Midbrain (tissue), 1 donor: ENCODE results near the gene TTC23.

ENCODE experiments used
- DNase-seq: peaks from one replicate; lab custom pipeline; 2025; lab: John Stamatoyannopoulos, UW

The TTC23 gene

GRCh38 chr15:99137877-99138276 is 111.5 kb downstream of the TTC23 start:
- no peak for DNase-seq

DNA sequence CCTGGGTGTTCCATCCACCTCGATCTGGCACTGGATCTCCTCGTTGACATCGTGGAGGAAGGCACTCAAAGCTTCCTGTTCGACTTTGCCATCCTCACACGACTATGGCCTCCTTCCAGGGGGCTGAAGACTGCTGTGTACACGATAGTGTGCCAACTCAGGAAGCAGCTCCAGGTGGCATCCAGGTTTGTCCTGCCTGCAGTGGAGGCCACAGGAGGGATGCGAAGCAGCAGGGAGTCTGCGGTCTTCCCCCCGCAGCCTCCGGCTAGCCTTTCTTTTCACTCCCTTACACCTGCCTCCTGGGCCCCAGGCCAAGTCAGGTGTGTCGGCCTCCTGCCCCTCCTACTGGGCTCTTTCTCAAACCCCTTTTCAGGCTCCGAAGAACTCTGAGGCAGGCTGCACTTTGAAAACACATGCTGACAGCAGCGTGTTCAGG is 112.3 kb downstream of the TTC23 start:
- DNase-seq, result no peak

DNA sequence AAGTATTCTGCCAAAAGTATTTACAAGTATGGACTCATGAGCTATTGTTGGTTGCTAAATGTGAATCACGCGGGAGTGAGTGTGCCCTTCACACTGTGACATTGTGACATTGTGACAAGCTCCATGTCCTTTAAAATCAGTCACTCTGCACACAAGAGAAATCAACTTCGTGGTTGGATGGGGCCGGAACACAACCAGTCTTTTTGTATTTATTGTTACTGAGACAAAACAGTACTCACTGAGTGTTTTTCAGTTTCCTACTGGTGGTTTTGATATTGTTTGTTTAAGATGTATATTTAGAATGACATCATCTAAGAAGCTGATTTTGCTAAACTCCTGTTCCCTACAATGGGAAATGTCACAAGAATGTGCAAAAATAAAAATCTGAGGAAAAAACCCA is 114.2 kb downstream of the TTC23 start:
- DNase-seq, result no peak

DNA sequence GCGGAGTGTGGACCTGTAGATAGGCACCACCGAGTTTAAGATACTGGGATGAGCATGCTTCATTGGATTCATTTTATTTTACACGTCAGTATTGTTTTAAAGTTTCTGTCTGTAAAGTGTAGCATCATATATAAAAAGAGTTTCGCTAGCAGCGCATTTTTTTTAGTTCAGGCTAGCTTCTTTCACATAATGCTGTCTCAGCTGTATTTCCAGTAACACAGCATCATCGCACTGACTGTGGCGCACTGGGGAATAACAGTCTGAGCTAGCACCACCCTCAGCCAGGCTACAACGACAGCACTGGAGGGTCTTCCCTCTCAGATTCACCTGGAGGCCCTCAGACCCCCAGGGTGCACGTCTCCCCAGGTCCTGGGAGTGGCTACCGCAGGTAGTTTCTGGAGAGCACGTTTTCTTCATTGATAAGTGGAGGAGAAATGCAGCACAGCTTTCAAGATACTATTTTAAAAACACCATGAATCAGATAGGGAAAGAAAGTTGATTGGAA is 115.0 kb downstream of the TTC23 start:
- DNase-seq, result no peak

DNA sequence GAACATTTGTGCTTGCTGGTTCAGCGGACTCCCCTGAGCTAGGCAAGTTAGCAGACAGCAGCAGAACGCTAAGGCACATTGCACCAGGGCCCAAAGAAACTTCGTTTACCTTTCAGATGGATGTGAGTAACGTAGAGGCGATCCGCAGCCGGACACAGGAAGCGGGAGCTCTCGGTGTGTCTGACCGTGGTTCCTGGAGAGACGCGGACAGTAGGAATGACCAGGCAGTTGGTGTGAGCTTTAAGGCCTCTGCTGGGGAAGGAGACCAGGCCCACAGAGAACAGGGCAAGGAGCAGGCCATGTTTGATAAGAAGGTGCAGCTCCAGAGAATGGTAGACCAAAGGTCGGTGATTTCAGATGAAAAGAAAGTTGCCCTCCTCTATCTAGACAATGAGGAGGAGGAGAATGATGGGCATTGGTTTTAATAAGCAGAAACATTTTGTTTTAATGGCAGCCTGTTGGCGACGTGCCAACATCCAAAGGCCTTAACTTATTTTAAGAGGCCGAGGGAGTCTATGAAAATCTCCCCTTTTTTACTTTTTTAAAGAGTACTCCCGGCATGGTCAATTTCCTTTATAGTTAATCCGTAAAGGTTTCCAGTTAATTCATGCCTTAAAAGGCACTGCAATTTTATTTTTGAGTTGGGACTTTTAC is 116.6 kb downstream of the TTC23 start:
- DNase-seq, result no peak

GRCh38 chr15:99132122-99132521 is 117.3 kb downstream of the TTC23 start:
- DNase-seq, result no peak

DNA sequence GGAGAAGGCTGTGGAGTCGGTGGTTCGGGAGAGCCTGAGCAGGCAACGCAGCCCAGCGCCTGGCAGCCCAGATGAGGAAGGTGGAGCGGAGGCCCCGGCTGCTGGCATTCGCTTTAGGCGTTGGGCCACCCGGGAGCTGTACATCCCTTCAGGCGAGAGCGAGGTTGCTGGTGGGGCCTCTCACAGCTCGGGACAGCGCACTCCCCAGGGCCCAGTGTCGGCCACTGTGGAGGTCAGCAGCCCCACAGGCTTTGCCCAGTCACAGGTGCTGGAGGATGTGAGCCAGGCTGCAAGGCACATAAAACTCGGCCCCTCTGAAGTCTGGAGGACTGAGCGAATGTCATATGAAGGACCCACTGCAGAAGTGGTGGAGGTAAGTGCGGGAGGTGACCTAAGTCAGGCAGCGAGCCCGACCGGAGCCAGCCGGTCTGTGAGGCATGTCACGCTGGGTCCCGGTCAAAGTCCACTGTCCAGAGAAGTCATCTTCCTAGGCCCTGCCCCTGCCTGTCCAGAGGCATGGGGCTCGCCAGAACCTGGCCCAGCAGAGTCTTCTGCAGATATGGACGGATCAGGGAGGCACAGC is 117.8 kb downstream of the TTC23 start:
- no peak for DNase-seq

GRCh38 chr15:99130765-99131440 is 118.5 kb downstream of the TTC23 start:
- DNase-seq, result no peak

GRCh38 chr15:99130314-99130713 is 119.1 kb downstream of the TTC23 start:
- no peak for DNase-seq

DNA sequence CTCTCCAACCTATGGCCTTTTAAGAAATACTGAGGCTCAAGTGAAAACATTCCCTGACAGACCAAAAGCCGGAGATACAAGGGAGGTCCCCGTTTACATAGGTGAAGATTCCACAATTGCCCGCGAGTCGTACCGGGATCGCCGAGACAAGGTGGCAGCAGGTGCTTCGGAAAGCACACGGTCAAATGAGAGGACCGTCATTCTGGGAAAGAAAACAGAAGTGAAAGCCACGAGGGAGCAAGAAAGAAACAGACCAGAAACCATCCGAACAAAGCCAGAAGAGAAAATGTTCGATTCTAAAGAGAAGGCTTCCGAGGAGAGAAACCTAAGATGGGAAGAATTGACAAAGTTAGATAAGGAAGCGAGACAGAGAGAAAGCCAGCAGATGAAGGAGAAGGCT is 119.7 kb downstream of the TTC23 start:
- DNase-seq, result no peak

- DNase-seq, result no peak
Measured at GRCh38 chr15:99128411-99128810, 121.0 kb downstream of the TTC23 start.

DNA sequence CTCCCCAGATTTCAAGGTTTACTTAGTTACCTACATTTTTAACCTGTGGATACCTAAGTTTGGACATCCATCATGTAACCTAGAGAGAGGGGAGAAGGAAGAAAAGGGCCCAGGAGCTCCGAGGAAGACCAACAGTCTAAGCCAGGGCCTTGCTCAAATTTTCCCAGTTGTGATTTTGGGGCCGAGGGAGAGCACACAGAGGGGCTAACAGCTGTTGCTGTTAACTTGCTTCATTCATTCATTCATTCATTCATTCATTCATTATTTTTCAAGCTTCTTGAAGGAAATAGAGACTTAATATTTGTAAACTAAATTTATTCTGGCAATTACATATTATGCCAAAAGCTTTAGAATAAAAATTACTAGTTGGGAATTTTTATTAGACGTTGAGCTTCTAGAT is 121.6 kb downstream of the TTC23 start:
- no peak for DNase-seq

DNA sequence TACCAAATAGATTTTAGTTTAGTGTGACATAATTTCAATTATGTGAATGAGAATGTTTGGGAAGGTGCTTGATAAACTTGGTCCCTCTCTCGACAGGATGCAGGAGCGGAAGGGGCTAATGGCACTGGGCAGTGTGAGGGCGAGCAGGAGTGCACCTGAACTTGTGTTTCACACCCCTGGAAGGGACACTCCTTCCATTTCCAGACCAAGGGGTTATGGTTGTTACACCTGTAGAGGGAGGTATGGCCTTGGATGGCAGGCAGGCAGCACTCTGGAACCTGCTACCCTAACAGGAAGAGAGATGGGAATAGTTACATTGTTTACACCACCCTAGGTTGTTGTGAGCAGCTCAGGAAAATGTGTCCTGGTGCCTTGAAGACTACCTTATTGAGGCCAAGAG is 122.5 kb downstream of the TTC23 start:
- no peak for DNase-seq

DNA sequence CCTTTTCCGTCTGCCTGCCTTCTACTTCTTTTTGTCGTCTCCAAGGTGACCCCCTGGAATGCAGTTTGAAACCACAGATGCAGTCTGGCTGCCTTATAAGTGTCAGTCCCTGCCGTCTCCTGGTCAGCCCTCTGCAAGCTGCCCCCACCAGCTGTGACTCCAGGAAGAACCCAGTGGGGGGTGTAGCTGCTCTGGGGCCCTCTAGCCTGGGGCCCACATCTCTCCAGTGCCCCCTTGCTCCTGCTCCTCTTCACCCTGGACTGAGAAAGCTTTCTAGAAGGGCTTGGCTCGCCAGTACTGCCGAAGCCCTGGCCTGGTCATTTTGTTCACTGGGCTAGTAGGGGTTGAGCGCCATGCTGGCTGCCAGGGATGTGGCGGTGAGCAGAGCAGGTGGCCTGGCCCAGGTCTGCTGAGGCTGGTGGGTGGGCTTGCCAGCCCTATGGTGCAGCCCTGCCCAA is 123.2 kb downstream of the TTC23 start:
- no peak for DNase-seq

DNA sequence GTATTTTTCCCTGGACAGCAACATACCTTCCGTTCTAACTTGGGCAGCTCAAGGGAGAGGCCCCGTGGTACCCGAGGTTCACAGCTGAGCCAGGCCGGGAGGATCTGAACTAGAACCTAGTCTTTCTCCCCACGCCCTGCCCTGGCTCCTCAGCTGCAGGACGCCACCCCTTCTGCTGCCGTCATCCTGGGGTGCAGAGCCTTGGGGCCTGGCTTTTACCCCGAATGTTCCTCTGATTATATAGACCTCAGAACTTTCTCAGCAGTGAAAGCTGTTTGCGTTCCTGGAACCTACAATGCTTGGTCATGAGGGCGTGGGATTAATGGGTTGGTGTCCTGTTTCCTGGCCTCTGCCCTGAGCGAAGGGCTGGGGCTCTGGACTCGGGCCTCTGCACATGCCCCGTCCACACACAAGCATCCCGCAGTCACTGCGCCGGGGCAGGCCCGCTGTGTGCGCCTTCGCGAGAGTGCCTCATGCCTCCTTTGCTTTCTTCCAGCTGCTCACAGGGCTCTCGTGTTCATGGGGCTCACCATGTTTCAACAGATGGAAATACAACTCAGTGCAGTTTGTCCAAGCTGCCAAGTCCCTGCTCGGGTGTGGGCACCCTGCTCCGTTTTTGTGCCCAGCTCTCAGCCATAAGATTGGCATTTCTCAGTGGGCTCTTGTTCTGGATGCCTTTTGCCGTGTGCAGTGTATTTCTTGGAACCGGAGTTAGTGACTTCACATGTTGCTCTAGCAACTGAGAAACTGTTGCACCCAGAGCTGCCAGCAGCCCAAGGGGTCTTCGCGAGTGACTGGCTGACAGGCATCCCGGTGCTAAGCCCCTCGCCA is 124.1 kb downstream of the TTC23 start:
- DNase-seq, result no peak

DNA sequence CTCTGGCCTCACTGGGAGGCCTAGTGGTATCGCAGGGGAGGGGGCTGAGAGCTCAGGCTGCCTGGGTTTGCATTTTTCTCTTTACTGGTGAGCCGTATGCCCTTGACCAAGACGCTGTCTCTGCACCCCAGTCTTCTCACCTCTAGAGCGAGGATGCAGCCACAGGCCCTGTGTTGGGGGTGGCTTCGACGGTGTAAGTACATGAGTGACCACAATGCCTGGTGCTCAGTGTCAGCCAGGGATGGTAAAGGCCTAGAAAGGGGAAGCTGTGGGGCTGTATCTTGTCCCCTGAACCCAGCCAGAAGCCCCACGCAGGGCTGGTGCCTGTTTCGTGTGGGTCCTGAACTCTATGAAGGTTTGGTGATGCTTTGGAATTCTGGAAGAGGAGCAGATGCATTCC is 124.7 kb downstream of the TTC23 start:
- DNase-seq, result no peak

- peak; percentile 87 for DNase-seq
Measured at GRCh38 chr15:99123713-99124451, 125.5 kb downstream of the TTC23 start.

GRCh38 chr15:99122831-99123712 is 126.3 kb downstream of the TTC23 start:
- no peak for DNase-seq

- DNase-seq, result peak; percentile 16
Measured at GRCh38 chr15:99121691-99122410, 127.5 kb downstream of the TTC23 start.

DNA sequence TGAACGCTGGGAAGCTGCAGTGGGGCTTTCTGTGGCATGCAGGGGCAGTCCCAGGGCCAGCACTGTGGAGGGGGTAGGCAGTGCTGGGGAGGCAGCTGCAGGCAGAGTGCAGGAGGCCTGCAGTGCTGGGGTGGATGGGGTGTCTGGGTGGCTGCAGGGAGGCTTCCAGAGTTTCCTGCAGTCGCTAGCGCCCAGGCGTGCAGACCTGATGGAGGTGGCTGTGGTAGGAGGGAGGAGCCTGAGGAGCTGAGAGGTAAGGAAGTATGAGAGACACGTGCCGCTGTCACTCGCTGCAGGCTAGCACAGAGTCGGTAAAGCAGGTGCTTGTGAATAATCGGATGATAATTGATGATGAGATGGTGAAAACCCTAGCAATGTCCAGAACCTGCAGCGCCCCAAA is 128.2 kb downstream of the TTC23 start:
- no peak for DNase-seq
